HEK293T (cell line): ENCODE results near the gene GRSF1.
"Not testable (repeated sequence)": the region's sequence is repeated elsewhere in the genome, so short reads cannot be mapped to it uniquely, and the experiment has no call there.

Source experiments
- ARNT ChIP-seq: fragments of 450-650 bp; IDR thresholded peaks from 2 replicates; pipeline ENCODE4 v1.6.1; 2017; ENCODE audit warnings: mild to moderate bottlenecking
- BHLHE40 ChIP-seq: fragments of 450-650 bp; IDR thresholded peaks from 2 replicates; pipeline ENCODE4 v1.6.1; 2016; ENCODE audit warnings: mild to moderate bottlenecking, moderate library complexity, borderline replicate concordance
- ELF4 ChIP-seq: fragments of 450-650 bp; IDR thresholded peaks from 2 replicates; pipeline ENCODE4 v1.6.1; 2017; ENCODE audit warnings: antibody characterized with exemption
- FOXK2 ChIP-seq: fragments of 450-650 bp; IDR thresholded peaks from 2 replicates; pipeline ENCODE4 v1.6.1; 2016; ENCODE audit warnings: mild to moderate bottlenecking
- FOXM1 ChIP-seq: fragments of 450-650 bp; IDR thresholded peaks from 2 replicates; pipeline ENCODE4 v1.6.1; 2017; ENCODE audit warnings: mild to moderate bottlenecking, borderline replicate concordance
- L3MBTL2 ChIP-seq: fragments of 450-650 bp; conservative IDR thresholded peaks from 2 replicates; pipeline ENCODE4 v1.6.1; 2016; ENCODE audit warnings: mild to moderate bottlenecking

DNA sequence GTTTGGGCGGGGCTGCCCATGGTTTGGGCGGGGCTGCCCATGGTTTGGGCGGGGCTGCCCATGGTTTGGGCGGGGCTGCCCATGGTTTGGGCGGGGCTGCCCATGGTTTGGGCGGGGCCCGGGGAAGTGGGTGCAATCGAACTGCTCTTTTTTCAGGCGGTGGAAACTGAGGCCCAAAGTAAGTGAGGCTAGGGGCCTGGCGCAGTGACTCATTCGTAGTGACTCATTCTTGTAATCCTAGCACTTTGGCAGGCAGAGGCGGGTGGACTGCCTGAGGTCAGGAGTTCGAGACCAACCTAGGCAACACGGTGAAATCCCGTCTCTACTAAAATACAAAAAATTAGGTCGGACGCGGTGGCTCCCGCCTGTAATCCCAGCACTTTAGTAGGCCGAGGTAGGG is 447 bp upstream of the GRSF1 start:
- TF ChIP-seq L3MBTL2, ARNT, ELF4, BHLHE40, FOXK2, FOXM1: not testable (repeated sequence)
